ENCODE results near the gene CLCN1.

- no peak for TF ChIP-seq CTCF (IDR thresholded peaks at IDR 0.05; ENCODE audit: low read length)
- no peak for TF ChIP-seq EZH2phosphoT487 (IDR thresholded peaks at IDR 0.05; ENCODE audit: low read length)
- no peak for TF ChIP-seq EZH2 (optimal IDR thresholded peaks at IDR 0.05; ENCODE audit: low read depth, low read length)
Observed at GRCh38 chr7:143385891-143386781, 70.2 kb downstream of the CLCN1 start.
